Fibroblast of pulmonary artery (primary cell): Measurements from ENCODE around the gene ANO2.

Experiments
- DNase-seq: peaks from one replicate; pipeline ENCODE4 v3.0.0-alpha.2; 2010; ENCODE audit warnings: low read depth
- H3K4me3 ChIP-seq: replicated peaks from 2 replicates; pipeline ENCODE4 v1.5.1; 2011; ENCODE audit warnings: low read depth, mild to moderate bottlenecking, control low read depth, low read length, moderate library complexity
- CTCF ChIP-seq: IDR thresholded peaks from 2 replicates; pipeline ENCODE4 v1.5.1; 2011; ENCODE audit warnings: mild to moderate bottlenecking, control low read depth, low read length, inconsistent platforms; ENCODE audit errors: missing control alignments

Gene ANO2

GRCh38 chr12:5514016-5514415, 431.0 kb downstream of the ANO2 start:
- no peak for DNase-seq
- no peak for TF ChIP-seq CTCF
- H3K4me3 ChIP-seq, result no peak overlapping the region

- no peak overlapping the region for H3K4me3 ChIP-seq
- no peak for TF ChIP-seq CTCF
- DNase-seq, result no peak
These were observed 431.7 kb downstream of the ANO2 start for GRCh38 chr12:5513406-5513805.
